ENCODE data around the gene ADAMTSL2. TPM values are rescaled to one million over a fixed set of nuclear protein-coding genes. Genes with fewer than 3 reads are reported as not detected.

The ADAMTSL2 gene
- total RNA-seq, result under 0.01 and 0.25 TPM in 2 replicates

DNA sequence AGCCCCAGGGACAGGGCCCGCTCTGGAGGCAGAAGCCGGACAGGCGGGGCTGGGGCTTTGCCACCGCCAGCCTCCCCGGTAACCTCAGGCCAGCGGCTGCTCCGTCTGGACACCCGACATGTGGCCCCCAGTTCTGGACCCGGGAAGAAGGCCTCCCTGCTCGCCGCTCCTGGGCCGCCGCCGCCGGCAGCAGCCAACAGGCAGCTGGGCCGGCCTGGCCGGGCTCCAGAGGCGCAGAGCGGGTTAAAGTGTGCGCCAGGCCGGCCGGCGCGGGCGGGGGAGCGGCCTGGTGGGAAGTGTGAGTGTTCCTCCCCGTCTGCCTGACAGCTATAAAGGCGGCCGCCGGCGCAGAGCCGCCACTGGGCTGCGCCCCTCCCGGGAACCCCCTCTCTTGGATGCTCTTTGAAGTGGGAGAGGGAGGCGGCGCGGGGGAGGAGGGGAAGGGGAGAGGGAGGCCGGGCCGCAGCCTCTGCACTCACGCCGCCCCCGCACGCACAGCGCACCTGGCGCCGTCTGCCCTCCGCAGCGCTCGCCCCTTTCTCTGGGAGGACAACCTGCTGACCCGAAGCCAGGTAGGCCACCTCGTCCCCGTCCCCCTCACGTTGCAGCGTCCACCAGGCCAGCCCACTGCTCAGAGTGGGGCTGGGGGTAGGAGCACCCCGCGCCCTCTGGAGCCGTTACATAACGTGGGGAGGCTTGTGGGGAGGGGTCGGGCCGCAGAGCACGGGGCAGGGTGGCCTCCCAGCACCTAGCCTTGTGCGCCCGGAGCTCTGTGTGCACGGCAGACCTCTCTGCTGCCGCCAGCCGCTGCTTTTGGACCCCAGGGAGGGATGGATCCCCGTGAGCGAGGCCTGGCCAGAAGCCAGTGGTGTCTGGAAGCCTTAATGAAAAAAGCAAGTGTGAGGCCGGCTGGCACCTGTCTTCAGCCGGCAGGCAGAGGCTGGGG is at the start of gene ADAMTSL2:
TSS of gene ADAMTSL2 (plus strand) at position 359 of the 946 bp plus-strand sequence. CDS start 2,009 bp downstream, outside the sequence.

DNA sequence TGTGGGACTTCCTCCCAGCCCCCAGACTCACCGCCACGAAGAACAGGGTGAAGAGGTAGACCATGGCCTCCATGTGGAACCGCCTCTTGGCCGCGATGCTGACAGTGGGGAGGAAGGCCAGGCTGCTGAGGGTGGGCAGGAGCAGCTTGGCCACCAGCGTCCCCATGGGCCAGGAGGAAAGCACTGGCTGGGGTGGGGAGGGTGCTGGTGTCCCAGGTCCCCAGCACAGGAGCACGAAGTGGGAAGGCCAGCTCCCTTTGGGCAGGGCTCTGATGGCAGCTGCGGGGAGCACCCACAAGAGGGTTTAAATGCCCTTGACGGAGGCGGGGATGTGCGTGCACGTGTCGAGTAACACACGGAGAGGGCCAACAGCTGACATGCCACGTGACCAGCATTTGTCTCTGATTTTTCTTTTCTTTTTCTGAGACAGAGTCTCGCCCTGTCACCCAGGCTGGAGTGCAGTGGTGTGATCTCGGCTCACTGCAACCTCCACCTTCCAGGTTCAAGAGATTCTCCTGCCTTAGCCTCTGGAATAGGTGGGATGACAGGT is 9.8 kb upstream of the ADAMTSL2 start, which contains the start of gene MYMK:
TSS of gene MYMK (minus strand) at position 281 of the 550 bp plus-strand sequence. CDS start at position 166, 115 bp downstream.

DNA sequence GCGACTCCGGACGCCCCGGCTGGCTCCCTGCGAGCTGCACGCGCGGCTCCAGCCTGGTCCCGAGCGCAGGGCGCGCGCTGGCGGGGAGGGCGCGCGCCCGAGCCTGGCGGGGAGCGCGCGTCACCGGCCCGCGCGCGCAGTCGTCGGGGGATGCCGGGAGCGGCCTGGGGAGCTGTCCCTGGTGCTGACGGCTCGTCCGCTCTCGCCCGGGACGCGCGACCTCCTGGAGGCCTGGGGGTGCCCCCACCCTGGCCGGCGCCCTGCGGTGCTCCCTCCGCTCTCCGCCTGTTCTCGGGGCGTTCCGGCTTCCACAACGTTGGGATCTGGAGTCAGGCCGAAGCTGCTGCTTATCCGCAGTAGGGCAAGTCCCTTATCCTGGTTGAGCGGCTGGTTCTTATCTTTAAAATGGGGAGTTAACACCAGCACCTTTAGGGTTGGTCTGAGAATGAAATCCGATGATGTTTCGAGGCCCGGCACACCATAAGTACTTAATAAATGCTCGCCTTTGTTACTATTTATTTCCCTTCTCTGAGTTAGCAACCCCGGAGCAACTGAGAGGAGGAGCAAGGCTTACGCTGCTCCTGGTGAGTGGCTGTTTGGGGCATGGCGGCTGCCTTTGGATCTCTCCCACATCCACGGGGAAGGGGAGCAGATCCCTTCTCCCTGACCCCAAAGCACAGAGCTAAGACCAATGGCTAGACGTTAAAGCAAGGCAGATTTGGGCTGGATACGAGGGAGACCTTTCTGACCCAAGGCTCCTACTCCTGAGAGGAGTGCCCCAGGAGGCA is 75.0 kb downstream of the ADAMTSL2 start, which contains the start of gene FAM163B:
TSS of gene FAM163B (minus strand) at position 79 of the 788 bp plus-strand sequence. CDS start 29,166 bp downstream, outside the sequence.

Other genes with a start within 250 kb of the ADAMTSL2 start
- gene SURF6, start 198.5 kb upstream of the ADAMTSL2 start, total RNA-seq, result 9.4 and 9.5 TPM in 2 replicates
- gene MED22, start 186.6 kb upstream of the ADAMTSL2 start, total RNA-seq, result 24.0 and 32.5 TPM in 2 replicates
- 1,845 and 2,045 TPM in 2 replicates for gene RPL7A, start 186.5 kb upstream of the ADAMTSL2 start, total RNA-seq
- 17.1 and 50.3 TPM in 2 replicates for gene SURF1, start 178.2 kb upstream of the ADAMTSL2 start, total RNA-seq
- gene SURF2, start 178.2 kb upstream of the ADAMTSL2 start, total RNA-seq, result 22.8 and 33.9 TPM in 2 replicates
- 220 and 283 TPM in 2 replicates for gene SURF4, start 158.6 kb upstream of the ADAMTSL2 start, total RNA-seq
- 0.49 and 1.3 TPM in 2 replicates for gene STKLD1, start 158.3 kb upstream of the ADAMTSL2 start, total RNA-seq
- gene REXO4, start 116.7 kb upstream of the ADAMTSL2 start, total RNA-seq, result 16.6 and 17.6 TPM in 2 replicates
- 1.3 and 5.8 TPM in 2 replicates for gene ADAMTS13, start 112.3 kb upstream of the ADAMTSL2 start, total RNA-seq
- 6.5 and 29.3 TPM in 2 replicates for gene CACFD1, start 74.7 kb upstream of the ADAMTSL2 start, total RNA-seq
- gene SLC2A6, start 55.6 kb upstream of the ADAMTSL2 start, total RNA-seq, result 17.7 and 37.6 TPM in 2 replicates
- not detected in 2 replicates for gene MYMK, start 9.7 kb upstream of the ADAMTSL2 start, total RNA-seq
- not detected in 2 replicates for gene FAM163B, start 74.7 kb downstream of the ADAMTSL2 start, total RNA-seq
- gene DBH, start 101.7 kb downstream of the ADAMTSL2 start, total RNA-seq, result not detected in 2 replicates
- gene SARDH, start 203.6 kb downstream of the ADAMTSL2 start, total RNA-seq, result 0.49 and 5.6 TPM in 2 replicates

All from mesangial cell (primary cell).